GM06990 (cell line): Measurements from ENCODE around the gene RNF4.
A peak's percentile ranks its signal among the peaks of the same experiment; 100 is the strongest.

ENCODE experiments used
- DNase-seq: peaks from one replicate; pipeline ENCODE4 v3.0.0-alpha.2; 2011; ENCODE audit not compliant: insufficient read length; ENCODE audit errors: extremely low read depth
- H3K27me3 ChIP-seq: replicated peaks from 2 replicates; pipeline ENCODE4 v1.6.0; 2011; ENCODE audit warnings: low read length; ENCODE audit not compliant: control insufficient read depth, insufficient read depth
- H3K36me3 ChIP-seq: 2 replicates; pipeline ENCODE4 v1.5.1; 2011; ENCODE audit warnings: low read length; ENCODE audit not compliant: control insufficient read depth, insufficient read depth
- H3K4me3 ChIP-seq: replicated peaks from 2 replicates; pipeline ENCODE4 v1.5.1; 2011; ENCODE audit warnings: low read depth, mild to moderate bottlenecking, control low read depth, low read length
- TF ChIP-seq, protein P1 (sequence below): IDR thresholded peaks from 2 replicates; pipeline ENCODE4 v1.5.1; 2011; ENCODE audit warnings: low read length, control low read depth, mild to moderate bottlenecking, inconsistent platforms; ENCODE audit not compliant: insufficient read depth, poor library complexity, severe bottlenecking

The RNF4 gene

DNA sequence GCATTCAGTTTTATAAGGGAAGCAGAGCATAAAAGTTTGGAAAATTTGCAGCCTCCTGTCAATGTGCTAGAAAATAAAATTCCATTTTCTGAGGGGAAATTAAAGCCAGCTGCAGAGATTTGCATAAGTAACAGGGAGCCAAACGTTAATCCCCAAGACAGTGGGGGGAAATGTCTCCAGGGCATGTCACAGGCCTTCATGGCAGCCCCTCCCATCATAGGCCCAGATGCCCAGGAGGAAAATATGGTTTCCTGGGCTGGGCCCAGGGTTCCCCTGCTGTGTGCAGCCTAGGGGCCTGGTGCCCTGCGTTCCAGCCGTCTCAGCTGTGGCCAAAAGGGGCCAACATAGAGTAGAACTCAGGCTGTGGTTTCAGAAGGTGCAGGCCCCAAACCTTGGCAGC lies 9.3 kb downstream of the RNF4 start:
- peaks cover 3% of the 10 kb centered on the region for H3K36me3 ChIP-seq
- TF ChIP-seq, protein P1, sequence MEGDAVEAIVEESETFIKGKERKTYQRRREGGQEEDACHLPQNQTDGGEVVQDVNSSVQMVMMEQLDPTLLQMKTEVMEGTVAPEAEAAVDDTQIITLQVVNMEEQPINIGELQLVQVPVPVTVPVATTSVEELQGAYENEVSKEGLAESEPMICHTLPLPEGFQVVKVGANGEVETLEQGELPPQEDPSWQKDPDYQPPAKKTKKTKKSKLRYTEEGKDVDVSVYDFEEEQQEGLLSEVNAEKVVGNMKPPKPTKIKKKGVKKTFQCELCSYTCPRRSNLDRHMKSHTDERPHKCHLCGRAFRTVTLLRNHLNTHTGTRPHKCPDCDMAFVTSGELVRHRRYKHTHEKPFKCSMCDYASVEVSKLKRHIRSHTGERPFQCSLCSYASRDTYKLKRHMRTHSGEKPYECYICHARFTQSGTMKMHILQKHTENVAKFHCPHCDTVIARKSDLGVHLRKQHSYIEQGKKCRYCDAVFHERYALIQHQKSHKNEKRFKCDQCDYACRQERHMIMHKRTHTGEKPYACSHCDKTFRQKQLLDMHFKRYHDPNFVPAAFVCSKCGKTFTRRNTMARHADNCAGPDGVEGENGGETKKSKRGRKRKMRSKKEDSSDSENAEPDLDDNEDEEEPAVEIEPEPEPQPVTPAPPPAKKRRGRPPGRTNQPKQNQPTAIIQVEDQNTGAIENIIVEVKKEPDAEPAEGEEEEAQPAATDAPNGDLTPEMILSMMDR, result no peak
- no peak for DNase-seq
- H3K27me3 ChIP-seq, result no peaks in the 10 kb centered on the region
- no peak overlapping the region for H3K4me3 ChIP-seq

DNA sequence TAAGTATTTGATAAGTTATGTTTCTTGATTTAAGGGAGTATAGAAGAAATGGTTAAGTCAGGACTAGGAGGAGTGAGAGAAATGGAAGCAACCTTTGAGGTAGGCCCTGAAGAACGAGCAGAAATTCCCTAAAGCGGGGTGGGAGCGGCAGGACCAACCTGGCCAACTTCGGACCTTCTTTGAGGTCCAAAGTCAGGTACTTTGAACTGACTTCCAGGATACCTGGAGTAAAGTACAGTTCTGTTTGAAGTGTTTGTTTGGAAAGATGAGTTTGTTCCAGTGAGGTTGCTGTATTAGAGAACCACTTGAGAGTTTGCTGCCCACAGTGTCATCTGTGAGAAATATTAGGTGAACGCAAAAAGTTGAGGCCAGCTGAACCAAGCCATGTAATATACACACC lies 11.7 kb downstream of the RNF4 start:
- Histone ChIP-seq H3K4me3 (no peak overlapping the region), H3K27me3 (no peaks in the 10 kb centered on the region), H3K36me3 (peaks cover 3% of the 10 kb centered on the region)
- DNase-seq, result no peak
- TF ChIP-seq, protein P1, result no peak

DNA sequence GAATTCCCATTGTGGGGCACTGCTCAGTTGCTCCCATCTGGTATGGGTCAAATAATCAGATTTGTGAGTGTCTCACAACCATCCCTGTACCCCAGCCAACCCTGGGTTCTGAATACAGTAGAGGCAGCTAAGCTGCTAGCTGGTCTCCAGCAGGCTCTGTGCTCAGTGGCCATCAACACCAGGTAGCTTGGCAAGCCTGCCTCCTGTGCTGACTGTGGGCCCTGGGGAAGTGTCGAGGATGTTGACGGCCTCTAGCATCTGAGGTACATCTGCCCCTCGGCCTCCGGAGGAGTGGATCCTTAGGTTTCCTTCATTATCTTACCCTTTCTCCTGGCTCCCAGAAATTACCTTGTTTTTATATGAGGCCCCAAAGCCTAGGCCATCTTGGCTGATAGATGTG lies 13.3 kb downstream of the RNF4 start:
- DNase-seq, result no peak
- Histone ChIP-seq H3K4me3 (no peak overlapping the region), H3K27me3 (no peaks in the 10 kb centered on the region), H3K36me3 (peaks cover 3% of the 10 kb centered on the region)
- TF ChIP-seq, protein P1, result no peak

DNA sequence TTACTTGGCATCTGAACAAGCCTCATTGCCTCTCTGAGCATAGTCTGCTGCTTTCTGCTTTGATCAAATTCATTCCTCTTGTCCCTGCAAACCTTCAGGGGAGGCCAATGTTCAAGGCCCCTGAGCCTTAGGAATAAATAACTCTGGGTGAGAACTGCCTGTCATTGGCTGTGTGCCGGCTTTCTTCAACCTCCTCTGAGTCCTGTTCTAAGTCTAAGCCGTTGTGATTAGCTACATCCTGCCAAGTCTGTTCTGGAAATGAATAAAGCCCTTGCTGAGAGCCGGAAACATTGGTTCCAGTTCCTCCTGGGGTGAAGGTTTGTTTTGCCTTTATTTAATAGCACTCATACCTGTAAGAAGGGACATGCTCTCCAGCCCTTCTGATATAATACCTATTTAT lies 13.8 kb downstream of the RNF4 start:
- DNase-seq, result peak; percentile 66

DNA sequence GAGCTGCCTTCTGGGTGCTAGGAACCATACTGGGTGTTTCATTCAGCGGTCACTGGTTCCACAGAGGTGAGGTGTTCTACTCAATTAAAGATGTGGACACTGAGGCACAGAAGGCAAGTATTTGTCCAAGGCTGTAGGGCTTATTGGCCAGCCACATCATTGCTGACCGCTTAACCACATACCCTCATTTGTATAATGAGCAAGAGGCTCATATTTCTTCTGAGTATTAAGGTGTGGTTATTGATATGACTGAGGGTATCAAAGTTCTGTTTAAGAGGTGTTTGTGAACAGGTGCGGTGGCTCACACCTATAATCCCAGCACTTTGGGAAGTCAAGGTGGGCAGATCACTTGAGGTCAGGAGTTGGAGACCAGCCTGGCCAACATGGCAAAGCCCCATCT lies 14.3 kb downstream of the RNF4 start:
- Histone ChIP-seq H3K4me3 (no peak overlapping the region; the same call in 1 of the 2 replicates), H3K36me3 (peaks cover 2% of the 10 kb centered on the region; the same call in 1 of the 2 replicates), H3K27me3 (no peaks in the 10 kb centered on the region)
- TF ChIP-seq, protein P1, result no peak
- DNase-seq, result no peak

More for the DNA sequence above, 13.8 kb downstream of the RNF4 start:
- Histone ChIP-seq H3K4me3 (peak overlapping the region; percentile 13; the same call in 1 of the 2 replicates), H3K27me3 (no peaks in the 10 kb centered on the region), H3K36me3 (peaks cover 3% of the 10 kb centered on the region; the same call in 1 of the 2 replicates)
- TF ChIP-seq, protein P1, result no peak

DNA sequence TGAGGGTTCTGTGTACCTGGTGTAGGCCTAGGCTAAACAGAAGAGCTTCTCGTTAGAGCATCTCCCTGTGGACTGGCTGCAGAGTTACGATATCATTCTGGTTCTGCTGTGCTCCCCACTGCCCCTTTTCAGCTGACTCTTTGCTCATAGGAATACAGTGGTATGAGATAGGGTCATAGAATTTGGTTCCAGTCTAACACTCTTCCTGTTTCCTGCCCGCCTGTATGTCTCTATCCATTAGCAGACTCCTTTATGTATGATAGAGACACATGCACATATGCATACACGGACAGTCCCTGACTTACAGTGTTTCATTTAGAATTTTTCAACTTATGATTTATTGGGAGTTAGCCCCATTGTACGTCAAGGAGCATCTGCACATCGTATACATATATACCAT lies 15.3 kb downstream of the RNF4 start:
- Histone ChIP-seq H3K4me3 (no peak overlapping the region), H3K36me3 (peaks cover 2% of the 10 kb centered on the region), H3K27me3 (no peaks in the 10 kb centered on the region)
- no peak for DNase-seq
- TF ChIP-seq, protein P1, result no peak
